HG03575 (cell line): ENCODE data around the gene GSTT4.
"Not testable (repeated sequence)": the region's sequence is repeated elsewhere in the genome, so short reads cannot be mapped to it uniquely, and the experiment has no call there.

Experiments
- ATAC-seq: cut with Tn5 transposase; IDR thresholded peaks from one replicate; pipeline ENCODE4 v1.9.1; 2021; ENCODE audit not compliant: unreplicated experiment, insufficient number of reproducible peaks, low FRiP score; ENCODE audit errors: extremely low read depth

The GSTT4 gene

GRCh38 chr22:23997092-23997491 is 8.2 kb downstream of the GSTT4 start:
- no peak for ATAC-seq

- ATAC-seq, result not testable (repeated sequence)
Observed at GRCh38 chr22:23993581-23994177, 11.6 kb downstream of the GSTT4 start.

- not testable (repeated sequence) for ATAC-seq
Observed at GRCh38 chr22:23993080-23993479, 12.2 kb downstream of the GSTT4 start.

GRCh38 chr22:23989583-23990244 is 15.5 kb downstream of the GSTT4 start:
- not testable (repeated sequence) for ATAC-seq

- ATAC-seq, result not testable (repeated sequence)
Observed at GRCh38 chr22:23986538-23987178, 18.6 kb downstream of the GSTT4 start.

GRCh38 chr22:23986089-23986488 is 19.2 kb downstream of the GSTT4 start:
- ATAC-seq, result not testable (repeated sequence)

- ATAC-seq, result no peak
Observed at GRCh38 chr22:23984430-23984829, 20.8 kb downstream of the GSTT4 start.

GRCh38 chr22:23980567-23980966 is 24.7 kb downstream of the GSTT4 start:
- ATAC-seq, result not testable (repeated sequence)

- not testable (repeated sequence) for ATAC-seq
Observed at GRCh38 chr22:23979557-23980240, 25.6 kb downstream of the GSTT4 start, which contains the start of gene GSTT2. Gene GSTT2 (plus strand): TSS chr22:23980134.

GRCh38 chr22:23977304-23977703 is 27.9 kb downstream of the GSTT4 start:
- ATAC-seq, result not testable (repeated sequence)

- not testable (repeated sequence) for ATAC-seq
Observed at GRCh38 chr22:23974836-23975352, 30.4 kb downstream of the GSTT4 start.

GRCh38 chr22:23974345-23974744 is 30.9 kb downstream of the GSTT4 start, which contains the start of gene DDT:
Gene DDT (minus strand): TSS chr22:23974441. CDS start chr22:23974414, 27 bp downstream.
- peak; percentile 67 for ATAC-seq

GRCh38 chr22:23971927-23972326 is 33.3 kb downstream of the GSTT4 start:
- ATAC-seq, result not testable (repeated sequence)

- no peak for ATAC-seq
Observed at GRCh38 chr22:23970816-23971486, 34.3 kb downstream of the GSTT4 start.

GRCh38 chr22:23970201-23970641 is 35.0 kb downstream of the GSTT4 start:
- ATAC-seq, result no peak

GRCh38 chr22:23969071-23969470 is 36.2 kb downstream of the GSTT4 start:
- ATAC-seq, result no peak

GRCh38 chr22:23966568-23966967 is 38.7 kb downstream of the GSTT4 start, which contains the start of gene DDTL:
Gene DDTL (plus strand): TSS chr22:23966888. CDS start chr22:23966915, 27 bp downstream.
- ATAC-seq, result peak; percentile 59

- ATAC-seq, result not testable (repeated sequence)
Observed at GRCh38 chr22:23966094-23966493, 39.2 kb downstream of the GSTT4 start.
